Stimulated activated CD8-positive, alpha-beta memory T cell treated with anti-CD3 and anti-CD28 coated beads, Interleukin-12 subunit alpha, Interleukin-12 subunit beta, amount 100 ng/mL, for 24 hours (primary cell): ENCODE results near the gene AMFR.
"Not testable (repeated sequence)": the region's sequence is repeated elsewhere in the genome, so short reads cannot be mapped to it uniquely, and the experiment has no call there.

Experiments used
- DNase-seq: peaks from one replicate; pipeline ENCODE4 v3.0.0-alpha.2; 2020; ENCODE audit errors: extremely low read depth

The AMFR gene

GRCh38 chr16:56388209-56388608 lies 37.1 kb downstream of the AMFR start:
- DNase-seq: no peak

- no peak for DNase-seq
These were observed 37.9 kb downstream of the AMFR start for GRCh38 chr16:56387396-56387795.

- no peak for DNase-seq
These were observed 41.1 kb downstream of the AMFR start for GRCh38 chr16:56384074-56384721.

- no peak for DNase-seq
These were observed 42.4 kb downstream of the AMFR start for GRCh38 chr16:56382901-56383355.

GRCh38 chr16:56382459-56382858 lies 42.9 kb downstream of the AMFR start:
- no peak for DNase-seq

- not testable (repeated sequence) for DNase-seq
These were observed 44.4 kb downstream of the AMFR start for GRCh38 chr16:56380778-56381485.

- not testable (repeated sequence) for DNase-seq
These were observed 46.3 kb downstream of the AMFR start for GRCh38 chr16:56379044-56379443.

- DNase-seq: not testable (repeated sequence)
These were observed 49.6 kb downstream of the AMFR start for GRCh38 chr16:56375792-56376191.

GRCh38 chr16:56373003-56373402 lies 52.3 kb downstream of the AMFR start:
- no peak for DNase-seq

GRCh38 chr16:56372013-56372634 lies 53.2 kb downstream of the AMFR start:
- no peak for DNase-seq

- no peak for DNase-seq
These were observed 53.7 kb downstream of the AMFR start for GRCh38 chr16:56371660-56371937.

GRCh38 chr16:56370875-56371659 lies 54.3 kb downstream of the AMFR start:
- DNase-seq: no peak

GRCh38 chr16:56370185-56370874 lies 55.0 kb downstream of the AMFR start:
- no peak for DNase-seq

- DNase-seq: no peak
These were observed 56.1 kb downstream of the AMFR start for GRCh38 chr16:56369202-56369601.

GRCh38 chr16:56368545-56368944 lies 56.8 kb downstream of the AMFR start:
- DNase-seq: no peak

GRCh38 chr16:56367764-56368163 lies 57.6 kb downstream of the AMFR start:
- DNase-seq: no peak

GRCh38 chr16:56366945-56367344 lies 58.4 kb downstream of the AMFR start:
- DNase-seq: no peak

GRCh38 chr16:56365552-56365951 lies 59.8 kb downstream of the AMFR start:
- DNase-seq: no peak

GRCh38 chr16:56364865-56365264 lies 60.5 kb downstream of the AMFR start:
- no peak for DNase-seq

GRCh38 chr16:56363781-56364565 lies 61.4 kb downstream of the AMFR start:
- no peak for DNase-seq

- DNase-seq: no peak
These were observed 62.1 kb downstream of the AMFR start for GRCh38 chr16:56363181-56363716.
